Subcutaneous abdominal adipose tissue (tissue), 5 donors: ENCODE measurements around the gene BOLA1.
A peak's percentile ranks its signal among the peaks of the same experiment; 100 is the strongest.
"Not testable (repeated sequence)": the region's sequence is repeated elsewhere in the genome, so short reads cannot be mapped to it uniquely, and the experiment has no call there.

ENCODE experiments used
- H3K27ac ChIP-seq: one replicate; pipeline ENCODE4 v1.7.0; 2013; ENCODE audit warnings: low read depth, mild to moderate bottlenecking, inconsistent platforms, low read length, moderate library complexity
- H3K27me3 ChIP-seq, 5 donors: one replicate each; pipeline ENCODE4 v1.7.0; 2013; ENCODE audit warnings: low read length in 5 of 5, inconsistent platforms in 1 of 5; ENCODE audit not compliant: control insufficient read depth in 5 of 5, insufficient read depth in 4 of 5
- H3K36me3 ChIP-seq, 5 donors: one replicate each; pipeline ENCODE4 v1.7.0; 2013; ENCODE audit warnings: low read length in 5 of 5; ENCODE audit not compliant: control insufficient read depth in 5 of 5, insufficient read depth in 5 of 5
- H3K4me1 ChIP-seq, 5 donors: one replicate each; pipeline ENCODE4 v1.7.0; 2013; ENCODE audit warnings: low read length in 5 of 5, mild to moderate bottlenecking in 3 of 5, moderate library complexity in 1 of 5; ENCODE audit not compliant: control insufficient read depth in 5 of 5, insufficient read depth in 5 of 5
- H3K4me3 ChIP-seq, 5 donors: one replicate each; pipeline ENCODE4 v1.7.0; 2013; ENCODE audit warnings: low read length in 5 of 5, low read depth in 1 of 5
- H3K9ac ChIP-seq, 5 donors: one replicate each; pipeline ENCODE4 v1.7.0; 2013; ENCODE audit warnings: low read length in 5 of 5, mild to moderate bottlenecking in 4 of 5, moderate library complexity in 3 of 5
- H3K9me3 ChIP-seq, 5 donors: one replicate each; pipeline ENCODE4 v1.7.0; 2013; ENCODE audit warnings: low read length in 5 of 5; ENCODE audit not compliant: control insufficient read depth in 5 of 5
- donor health status: healthy.
- donor health status: healthy.
- donor health status: healthy.
- donor health status: healthy.
- donor health status: healthy.

Gene BOLA1, protein sequence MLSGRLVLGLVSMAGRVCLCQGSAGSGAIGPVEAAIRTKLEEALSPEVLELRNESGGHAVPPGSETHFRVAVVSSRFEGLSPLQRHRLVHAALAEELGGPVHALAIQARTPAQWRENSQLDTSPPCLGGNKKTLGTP

DNA sequence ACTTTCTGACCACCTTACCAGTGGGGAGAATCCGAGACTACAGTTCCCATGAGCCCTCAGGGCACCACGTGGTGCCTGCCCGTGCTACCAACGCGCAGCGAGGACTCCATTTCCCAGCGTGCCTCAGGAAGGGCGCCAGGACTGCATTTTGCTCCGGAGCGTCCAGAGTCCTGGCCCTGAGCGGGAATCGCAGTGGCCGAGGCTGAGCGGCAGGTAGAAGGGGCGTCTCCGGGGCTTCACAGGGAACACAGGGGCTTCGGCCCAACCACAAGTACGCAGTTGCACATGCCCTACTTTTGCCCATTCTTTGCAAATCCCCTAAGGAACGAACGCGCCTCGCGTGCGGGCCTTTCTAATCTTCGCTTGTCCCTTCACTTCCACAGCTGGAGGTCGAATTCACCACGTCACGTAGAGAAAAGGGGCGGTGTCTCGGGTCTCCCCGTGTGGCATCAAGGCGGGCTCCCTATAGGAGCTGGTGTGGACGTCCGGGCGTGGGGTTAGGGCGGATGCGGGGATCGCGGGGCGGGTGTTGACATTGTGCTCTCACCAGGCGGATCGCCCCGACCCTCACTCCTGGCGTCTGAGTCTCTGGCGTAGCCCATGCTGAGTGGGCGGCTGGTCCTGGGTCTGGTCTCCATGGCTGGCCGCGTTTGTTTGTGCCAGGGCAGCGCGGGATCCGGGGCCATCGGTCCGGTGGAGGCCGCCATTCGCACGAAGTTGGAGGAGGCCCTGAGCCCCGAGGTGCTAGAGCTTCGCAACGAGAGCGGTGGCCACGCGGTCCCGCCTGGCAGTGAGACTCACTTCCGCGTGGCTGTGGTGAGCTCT is at the start of gene BOLA1:
BOLA1 (plus strand) TSS at position 109 of the 825 bp plus-strand sequence; CDS start at position 601, 492 bp downstream.
- H3K9me3 ChIP-seq = no peaks in the 10 kb centered on the region
- H3K4me3 ChIP-seq = peak within 1 kb of the TSS; percentile 76 to 93 (median 88)
- no peaks in the 10 kb centered on the region for H3K27me3 ChIP-seq
- H3K27ac ChIP-seq = peak within 1 kb of the TSS; percentile 78
- no peaks in the 10 kb centered on the region for H3K36me3 ChIP-seq
- peak within 1 kb of the TSS; percentile 57 to 88 (median 81) for H3K9ac ChIP-seq
- H3K4me1 ChIP-seq = peaks cover 4 to 16% (median 14%) of the 10 kb centered on the region in 5 donors

DNA sequence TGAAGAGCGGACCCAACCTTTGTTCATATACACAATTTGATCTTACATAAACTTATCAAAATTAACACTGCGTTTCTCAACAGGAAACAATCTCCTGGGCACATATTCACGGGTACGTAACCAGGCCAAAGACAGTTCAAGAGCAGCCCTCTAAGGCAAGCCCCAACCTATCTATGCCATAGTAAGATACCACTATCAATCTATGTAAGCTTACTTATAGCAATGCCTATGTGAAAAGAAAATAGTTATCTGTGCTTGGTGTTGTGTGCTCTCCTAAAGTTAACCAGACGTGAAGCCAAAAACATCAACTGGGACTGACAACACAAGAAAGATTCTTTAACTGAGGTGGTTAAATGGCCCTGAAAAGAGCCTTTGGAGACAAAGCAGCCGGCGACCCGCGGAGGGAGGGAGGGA is 49.4 kb upstream of the BOLA1 start:
- Histone ChIP-seq H3K9ac (peak overlapping the region in 1 of 5 donors; percentile 42), H3K27ac (no peak overlapping the region), H3K27me3 (no peaks in the 10 kb centered on the region), H3K4me1 (peaks cover 0 to 23% (median 17%) of the 10 kb centered on the region in 5 donors), H3K36me3 (no peaks in the 10 kb centered on the region), H3K9me3 (no peaks in the 10 kb centered on the region), H3K4me3 (peak overlapping the region; percentile 24 to 66 (median 43))

DNA sequence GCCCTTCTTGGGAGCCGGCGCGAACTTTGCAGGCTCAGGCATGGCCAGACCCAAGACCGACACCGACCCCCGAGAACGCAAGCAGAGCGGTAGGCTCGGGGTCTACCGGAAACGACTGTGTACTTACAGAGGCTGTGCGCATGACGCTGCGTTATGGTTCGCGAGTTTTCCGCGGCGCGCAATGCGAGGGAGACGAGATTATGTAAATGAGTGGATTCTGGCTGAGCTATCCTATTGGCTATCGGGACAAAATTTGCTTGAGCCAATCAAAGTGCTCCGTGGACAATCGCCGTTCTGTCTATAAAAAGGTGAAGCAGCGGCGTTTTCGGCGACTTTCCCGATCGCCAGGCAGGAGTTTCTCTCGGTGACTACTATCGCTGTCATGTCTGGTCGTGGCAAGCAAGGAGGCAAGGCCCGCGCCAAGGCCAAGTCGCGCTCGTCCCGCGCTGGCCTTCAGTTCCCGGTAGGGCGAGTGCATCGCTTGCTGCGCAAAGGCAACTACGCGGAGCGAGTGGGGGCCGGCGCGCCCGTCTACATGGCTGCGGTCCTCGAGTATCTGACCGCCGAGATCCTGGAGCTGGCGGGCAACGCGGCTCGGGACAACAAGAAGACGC is 48.5 kb upstream of the BOLA1 start:
- H3K27ac ChIP-seq, H3K4me3 ChIP-seq: not testable (repeated sequence)
- peaks cover 0 to 19% (median 15%) of the 10 kb centered on the region in 5 donors for H3K4me1 ChIP-seq

DNA sequence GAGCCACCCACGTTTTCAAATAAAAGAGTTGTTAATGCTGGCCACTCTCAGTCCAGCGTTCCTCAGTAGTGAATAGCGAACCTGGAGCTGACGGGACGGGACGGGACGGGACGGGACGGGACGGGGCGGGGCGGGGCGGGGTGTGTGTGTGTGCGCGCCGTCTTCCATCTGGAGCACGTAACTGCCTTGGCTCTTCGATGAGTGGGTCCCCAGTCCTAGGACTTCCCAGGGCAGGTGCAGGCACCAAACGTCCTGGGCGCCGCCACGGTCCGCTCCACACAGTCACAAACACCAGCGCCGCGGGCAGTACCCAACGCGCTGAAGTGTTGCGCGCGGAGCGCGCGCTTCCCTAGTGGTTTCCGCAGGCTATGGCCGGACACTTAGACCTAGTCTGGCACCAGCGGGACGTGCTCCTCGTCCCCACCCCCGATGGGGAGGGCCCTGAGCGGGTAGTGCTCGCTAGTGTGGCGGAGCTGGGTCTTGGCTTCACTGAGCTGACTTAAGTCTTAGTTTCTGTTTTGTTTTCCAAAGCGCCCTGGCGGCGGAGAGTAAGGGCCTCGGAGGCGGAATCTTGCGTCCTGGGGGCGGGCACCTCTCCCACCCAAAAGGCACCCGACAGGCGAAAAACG is 47.7 kb upstream of the BOLA1 start:
- peaks cover 0 to 19% (median 15%) of the 10 kb centered on the region in 5 donors for H3K4me1 ChIP-seq
- not testable (repeated sequence) for H3K27me3 ChIP-seq, H3K36me3 ChIP-seq, H3K9me3 ChIP-seq, H3K27ac ChIP-seq, H3K9ac ChIP-seq, H3K4me3 ChIP-seq

More for the DNA sequence above, 48.5 kb upstream of the BOLA1 start:
- not testable (repeated sequence) for H3K9me3 ChIP-seq, H3K36me3 ChIP-seq, H3K27me3 ChIP-seq, H3K9ac ChIP-seq

DNA sequence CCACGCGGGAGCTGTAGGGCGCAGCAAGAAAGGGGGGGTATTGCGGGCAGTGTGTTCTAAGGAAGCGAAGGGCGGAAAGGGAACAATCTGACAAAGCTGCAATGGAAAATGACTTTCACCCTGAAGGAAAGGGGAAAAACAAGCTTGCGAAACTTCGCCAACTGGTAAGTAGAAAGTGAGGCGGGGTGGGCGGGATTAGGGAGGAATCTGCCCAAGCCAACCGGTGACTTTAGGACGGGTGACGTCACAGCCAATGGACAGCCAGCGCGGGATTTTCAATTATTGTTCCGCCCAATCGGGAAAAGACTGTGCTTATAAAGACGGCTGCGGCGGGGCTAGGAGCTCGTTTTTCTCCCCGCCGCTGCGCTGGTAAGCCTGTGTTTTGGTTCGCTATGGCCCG is 47.1 kb upstream of the BOLA1 start:
- H3K27ac ChIP-seq, H3K4me3 ChIP-seq, H3K9me3 ChIP-seq, H3K36me3 ChIP-seq, H3K27me3 ChIP-seq, H3K9ac ChIP-seq: not testable (repeated sequence)
- H3K4me1 ChIP-seq = peaks cover 0 to 19% (median 15%) of the 10 kb centered on the region in 5 donors

DNA sequence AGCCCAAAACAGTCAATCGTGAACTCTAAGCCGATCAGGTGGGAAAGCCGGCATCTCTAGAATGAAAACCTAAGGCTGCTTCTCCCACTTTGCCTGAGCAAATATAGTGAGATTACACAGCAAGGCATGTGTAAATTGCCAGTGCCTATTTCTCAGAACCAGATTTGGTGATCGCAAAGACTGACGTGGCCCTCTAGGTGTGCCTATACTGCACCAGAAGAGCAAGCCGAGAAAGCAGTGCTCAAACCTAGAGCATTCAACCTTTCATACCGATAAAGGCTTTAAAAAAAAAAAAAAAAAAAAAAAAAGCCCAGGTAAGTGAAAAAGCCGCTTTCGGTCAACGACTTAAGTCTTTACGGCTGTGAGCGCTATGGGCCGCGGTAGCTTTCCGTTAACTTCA is 39.1 kb upstream of the BOLA1 start:
- not testable (repeated sequence) for H3K4me3 ChIP-seq, H3K36me3 ChIP-seq, H3K4me1 ChIP-seq, H3K9ac ChIP-seq, H3K9me3 ChIP-seq, H3K27me3 ChIP-seq, H3K27ac ChIP-seq

DNA sequence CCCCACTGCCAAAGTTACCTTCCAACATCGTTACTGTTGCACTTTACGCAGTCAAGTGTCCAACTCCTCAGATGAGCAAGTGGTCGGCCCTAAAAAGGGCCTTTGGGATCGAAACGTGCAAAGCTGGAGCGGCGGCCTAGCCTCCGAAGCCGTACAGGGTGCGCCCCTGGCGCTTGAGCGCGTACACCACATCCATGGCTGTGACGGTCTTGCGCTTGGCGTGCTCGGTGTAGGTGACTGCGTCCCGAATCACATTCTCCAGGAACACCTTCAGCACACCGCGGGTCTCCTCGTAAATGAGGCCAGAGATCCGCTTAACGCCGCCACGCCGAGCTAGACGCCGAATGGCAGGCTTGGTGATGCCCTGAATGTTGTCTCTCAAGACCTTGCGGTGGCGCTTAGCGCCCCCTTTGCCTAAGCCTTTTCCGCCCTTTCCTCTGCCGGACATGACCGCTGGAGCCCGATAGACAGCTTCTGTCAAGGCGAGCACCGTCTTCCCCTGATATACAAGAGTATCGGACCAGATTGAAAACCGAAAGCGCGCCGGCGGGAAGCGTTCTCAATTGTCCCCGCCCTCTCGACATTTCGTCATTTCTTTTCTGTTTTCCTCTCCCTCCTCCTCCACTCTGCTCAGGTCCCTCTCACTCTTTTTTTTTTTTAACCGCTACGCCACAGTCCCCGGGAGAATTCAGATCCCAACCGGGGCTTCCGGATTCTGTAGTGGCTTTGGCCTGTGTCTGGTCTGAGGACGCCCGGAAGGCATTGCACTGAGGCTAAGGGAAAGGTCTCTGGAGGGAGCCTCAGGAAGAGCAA is 38.5 kb upstream of the BOLA1 start:
- not testable (repeated sequence) for H3K4me1 ChIP-seq, H3K4me3 ChIP-seq, H3K9me3 ChIP-seq, H3K9ac ChIP-seq, H3K27ac ChIP-seq, H3K36me3 ChIP-seq, H3K27me3 ChIP-seq

DNA sequence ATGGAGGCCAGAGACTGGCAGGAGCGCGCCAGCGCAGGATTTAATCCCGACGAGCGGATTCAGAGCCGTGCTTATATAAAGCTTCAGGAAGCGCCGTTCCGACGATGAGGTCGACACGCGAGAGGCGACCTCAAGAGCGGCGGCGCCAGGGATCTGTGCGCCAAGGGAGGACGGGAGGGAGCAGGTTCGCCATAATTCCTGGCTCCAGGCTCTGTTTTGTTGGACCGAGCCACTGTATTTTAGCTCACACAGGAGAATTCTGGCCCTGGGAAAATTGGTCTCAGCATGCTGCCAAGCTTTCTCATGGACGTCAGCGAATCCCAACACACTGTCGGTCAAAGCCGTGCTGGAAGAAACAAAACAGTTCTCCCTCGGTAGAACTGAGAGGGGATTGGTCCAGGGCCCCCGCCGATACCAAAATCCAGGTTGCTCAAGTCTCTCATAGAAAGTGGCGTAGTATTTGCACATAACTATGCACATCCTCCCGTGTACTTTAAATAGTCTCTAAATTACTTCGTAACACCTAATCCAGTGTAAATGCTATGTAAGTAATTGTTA is 37.8 kb upstream of the BOLA1 start:
- not testable (repeated sequence) for H3K27ac ChIP-seq, H3K9me3 ChIP-seq

DNA sequence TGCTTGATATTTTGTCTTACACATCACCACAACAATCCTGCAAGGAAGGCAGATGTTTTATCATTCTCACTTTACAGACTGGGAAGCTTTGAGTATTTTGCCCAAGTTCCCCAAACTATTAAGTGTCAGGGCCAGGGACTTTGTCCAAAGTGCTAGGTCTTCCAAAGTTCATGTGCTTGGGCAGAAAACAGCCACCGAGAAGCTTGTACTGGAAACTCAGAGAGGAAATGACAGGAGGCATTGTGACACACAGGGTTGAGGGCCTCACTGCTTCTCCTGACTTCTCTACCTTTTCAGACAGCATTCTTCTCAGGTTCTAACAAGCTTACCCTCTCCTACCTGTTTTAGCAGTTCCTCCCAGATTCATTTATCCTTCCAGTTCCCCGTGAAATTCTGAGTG is 32.5 kb upstream of the BOLA1 start:
- not testable (repeated sequence) for H3K9me3 ChIP-seq, H3K4me3 ChIP-seq, H3K27ac ChIP-seq, H3K27me3 ChIP-seq, H3K9ac ChIP-seq, H3K36me3 ChIP-seq, H3K4me1 ChIP-seq

More for the DNA sequence above, 37.8 kb upstream of the BOLA1 start:
- not testable (repeated sequence) for H3K4me3 ChIP-seq, H3K27me3 ChIP-seq, H3K36me3 ChIP-seq, H3K9ac ChIP-seq, H3K4me1 ChIP-seq
